Activated naive CD8-positive, alpha-beta T cell treated with anti-CD3 and anti-CD28 coated beads, Interleukin-2, amount 10 ng/mL, durations not matched to agents 7 days and 5 days (primary cell): Measurements from ENCODE around the gene ASCL5. TPM values are rescaled to one million over a fixed set of nuclear protein-coding genes. Genes with fewer than 3 reads are reported as not detected.

Source experiments
- ATAC-seq: fragments of 150-1000 bp; cut with Tn5 transposase; one replicate; pipeline ENCODE4 v1.10.0; 2021; ENCODE audit warnings: low read depth, moderate library complexity
- POLR2A ChIA-PET: fragments of 350-600 bp; sonication (Branson Sonifier 250); formaldehyde crosslinking; loops from one replicate; lab custom pipeline; 2021; ENCODE audit warnings: antibody characterized with exemption; lab: Charles Lee
- DNase-seq: peaks from one replicate; pipeline ENCODE4 v3.0.0; 2021
- H3K27ac Mint-ChIP-seq: one replicate; pipeline ENCODE4 v1.8.0; 2022; ENCODE audit warnings: mild to moderate bottlenecking, mixed read lengths
- H3K27me3 Mint-ChIP-seq: one replicate; pipeline ENCODE4 v1.8.0; 2022; ENCODE audit warnings: mild to moderate bottlenecking, moderate library complexity, mixed read lengths
- H3K36me3 Mint-ChIP-seq: one replicate; pipeline ENCODE4 v1.8.0; 2021; ENCODE audit warnings: mild to moderate bottlenecking, mixed read lengths
- H3K4me1 Mint-ChIP-seq: one replicate; pipeline ENCODE4 v1.8.0; 2021; ENCODE audit warnings: mixed read lengths
- H3K4me3 Mint-ChIP-seq: one replicate; pipeline ENCODE4 v1.8.0; 2022; ENCODE audit warnings: mild to moderate bottlenecking, moderate library complexity, mixed read lengths
- H3K9me3 Mint-ChIP-seq: one replicate; pipeline ENCODE4 v1.8.0; 2021; ENCODE audit warnings: mixed read lengths
- total RNA-seq, 2 experiments: library from RNA; stranded (reverse); gene quantifications; one replicate each; pipeline ENCODE4 v1.2.3, GENCODE V29; 2021

The ASCL5 gene
- total RNA-seq, 2 experiments from 2014 or later = not detected

- ATAC-seq = no peak
- no peaks in the 10 kb centered on the region for H3K9me3 Mint-ChIP-seq
- H3K4me3 Mint-ChIP-seq = no peak overlapping the region
- DNase-seq = no peak
- H3K27ac Mint-ChIP-seq = no peak overlapping the region
- H3K27me3 Mint-ChIP-seq = peaks cover 5% of the 10 kb centered on the region
- no peaks in the 10 kb centered on the region for H3K36me3 Mint-ChIP-seq
- H3K4me1 Mint-ChIP-seq = no peaks in the 10 kb centered on the region
- POLR2A ChIA-PET = no interaction called here
These were observed 37.4 kb downstream of the ASCL5 start for GRCh38 chr1:201089596-201089995.

DNA sequence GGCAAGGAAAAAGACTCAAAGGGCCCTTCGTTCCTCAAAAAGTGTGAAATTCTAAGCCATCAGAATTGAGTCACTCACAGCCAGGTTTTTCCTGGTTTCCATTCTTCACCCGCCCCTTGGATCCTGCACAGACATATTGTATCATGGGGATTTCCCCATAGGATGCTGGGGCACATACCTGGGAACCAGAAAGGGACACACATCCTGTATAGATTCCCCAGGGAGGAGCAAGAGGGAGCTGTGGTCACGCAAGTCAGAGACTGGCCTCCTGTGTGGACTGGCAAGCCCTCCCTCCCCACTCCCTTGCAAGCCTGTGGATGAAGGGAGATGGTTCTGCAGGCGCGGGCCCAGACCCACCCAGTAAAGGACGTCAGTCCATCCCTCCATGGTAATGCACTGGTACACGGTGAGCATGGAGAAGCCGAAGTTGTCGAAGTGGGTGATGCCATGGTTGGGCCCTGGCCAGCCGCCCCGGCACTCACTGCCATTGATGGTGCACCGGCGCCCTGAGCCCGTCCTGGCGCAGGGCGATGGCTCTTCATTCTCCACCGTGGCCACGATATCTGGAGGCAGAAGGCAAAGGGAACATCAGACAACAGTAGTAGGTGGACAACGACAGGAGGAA lies 38.0 kb downstream of the ASCL5 start:
- no peak overlapping the region for H3K4me3 Mint-ChIP-seq
- ATAC-seq (no peak), DNase-seq (no peak)
- H3K9me3 Mint-ChIP-seq = no peaks in the 10 kb centered on the region
- H3K27me3 Mint-ChIP-seq = peaks cover 7% of the 10 kb centered on the region
- no peaks in the 10 kb centered on the region for H3K4me1 Mint-ChIP-seq
- no peak overlapping the region for H3K27ac Mint-ChIP-seq
- no peaks in the 10 kb centered on the region for H3K36me3 Mint-ChIP-seq
- POLR2A ChIA-PET = no interaction called here

DNA sequence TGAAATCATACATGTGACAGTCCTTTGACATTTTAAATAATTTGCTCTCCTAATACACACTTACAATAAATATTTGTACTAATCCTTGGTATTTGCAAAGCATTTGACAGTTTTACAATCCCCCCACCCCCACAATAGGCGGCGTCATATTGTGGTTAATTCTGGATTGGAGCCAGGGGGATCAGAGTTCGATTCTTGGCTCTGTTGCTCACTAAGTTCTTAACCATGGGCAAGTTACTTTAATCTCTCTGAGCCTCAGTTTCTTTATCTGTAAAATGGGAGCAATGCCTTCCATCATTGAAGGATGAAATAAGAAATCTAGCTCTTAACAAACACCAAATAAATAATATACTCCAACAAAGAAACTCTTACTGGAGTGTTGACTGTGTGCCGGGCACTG lies 38.6 kb downstream of the ASCL5 start:
- POLR2A ChIA-PET = no interaction called here
- H3K36me3 Mint-ChIP-seq = no peaks in the 10 kb centered on the region
- H3K27ac Mint-ChIP-seq = no peak overlapping the region
- H3K9me3 Mint-ChIP-seq = no peaks in the 10 kb centered on the region
- H3K27me3 Mint-ChIP-seq = peaks cover 9% of the 10 kb centered on the region
- ATAC-seq = no peak
- DNase-seq = no peak
- no peaks in the 10 kb centered on the region for H3K4me1 Mint-ChIP-seq
- no peak overlapping the region for H3K4me3 Mint-ChIP-seq

- DNase-seq = peak; percentile 50
- no peaks in the 10 kb centered on the region for H3K9me3 Mint-ChIP-seq
- POLR2A ChIA-PET = no interaction called here
- H3K27me3 Mint-ChIP-seq = peaks cover 7% of the 10 kb centered on the region
- ATAC-seq = peak; percentile 77
- no peak overlapping the region for H3K27ac Mint-ChIP-seq
- H3K36me3 Mint-ChIP-seq = no peaks in the 10 kb centered on the region
- H3K4me3 Mint-ChIP-seq = no peak overlapping the region
- no peaks in the 10 kb centered on the region for H3K4me1 Mint-ChIP-seq
These were observed 40.9 kb downstream of the ASCL5 start for GRCh38 chr1:201085902-201086735.

DNA sequence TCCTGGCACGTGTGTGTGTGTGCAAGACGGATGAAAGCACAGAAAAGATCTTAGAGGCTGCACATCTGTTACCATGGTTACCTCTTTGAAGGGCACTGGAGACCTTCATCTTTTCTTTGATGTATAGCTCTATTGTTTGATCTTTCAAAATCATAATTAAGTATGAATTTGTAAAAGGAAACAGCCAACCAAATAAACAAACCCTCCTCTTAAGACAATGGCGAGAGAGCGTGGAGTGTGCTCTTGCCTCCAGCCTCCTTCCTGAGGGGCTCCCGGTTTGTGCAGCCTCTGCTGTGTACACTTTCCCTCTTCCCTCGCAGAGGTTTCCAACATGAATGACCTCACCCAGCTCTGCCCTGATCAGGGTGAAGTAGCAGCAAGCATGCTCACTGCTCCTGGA lies 42.7 kb downstream of the ASCL5 start:
- DNase-seq (no peak), ATAC-seq (no peak)
- Mint-ChIP-seq H3K9me3 (no peaks in the 10 kb centered on the region), H3K27ac (no peak overlapping the region), H3K4me1 (no peaks in the 10 kb centered on the region), H3K36me3 (no peaks in the 10 kb centered on the region), H3K4me3 (no peak overlapping the region), H3K27me3 (peaks cover 12% of the 10 kb centered on the region)
- POLR2A ChIA-PET = no interaction called here

DNA sequence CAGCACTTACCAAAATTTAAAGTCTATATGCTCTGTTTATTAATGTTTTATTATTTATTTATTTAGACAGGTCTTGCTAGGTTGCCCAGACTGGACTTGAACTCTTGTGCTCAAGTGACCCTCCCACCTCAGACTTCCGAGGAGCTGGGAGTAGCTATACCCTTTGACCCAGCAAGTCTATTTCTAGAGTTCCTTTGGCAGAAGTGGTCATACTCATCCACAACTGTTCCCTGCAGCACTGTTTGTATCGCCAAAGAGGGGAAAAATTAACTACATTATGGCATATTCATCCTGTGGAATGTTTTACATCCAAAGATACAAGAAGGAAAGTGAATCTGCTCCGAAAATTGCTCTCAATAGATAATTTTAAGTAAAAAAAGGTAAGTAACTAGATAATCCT lies 43.2 kb downstream of the ASCL5 start:
- no peaks in the 10 kb centered on the region for H3K9me3 Mint-ChIP-seq
- H3K27ac Mint-ChIP-seq = no peak overlapping the region
- no peaks in the 10 kb centered on the region for H3K36me3 Mint-ChIP-seq
- no peak for DNase-seq
- no peak for ATAC-seq
- H3K27me3 Mint-ChIP-seq = peaks cover 12% of the 10 kb centered on the region
- no peak overlapping the region for H3K4me3 Mint-ChIP-seq
- POLR2A ChIA-PET = no interaction called here
- no peaks in the 10 kb centered on the region for H3K4me1 Mint-ChIP-seq

GRCh38 chr1:201080135-201080534 lies 46.8 kb downstream of the ASCL5 start:
- no peak for DNase-seq
- Mint-ChIP-seq H3K27me3 (peaks cover 12% of the 10 kb centered on the region), H3K4me3 (no peak overlapping the region), H3K9me3 (no peaks in the 10 kb centered on the region), H3K4me1 (no peaks in the 10 kb centered on the region), H3K36me3 (no peaks in the 10 kb centered on the region), H3K27ac (no peak overlapping the region)
- ATAC-seq = no peak
- POLR2A ChIA-PET = no interaction called here

DNA sequence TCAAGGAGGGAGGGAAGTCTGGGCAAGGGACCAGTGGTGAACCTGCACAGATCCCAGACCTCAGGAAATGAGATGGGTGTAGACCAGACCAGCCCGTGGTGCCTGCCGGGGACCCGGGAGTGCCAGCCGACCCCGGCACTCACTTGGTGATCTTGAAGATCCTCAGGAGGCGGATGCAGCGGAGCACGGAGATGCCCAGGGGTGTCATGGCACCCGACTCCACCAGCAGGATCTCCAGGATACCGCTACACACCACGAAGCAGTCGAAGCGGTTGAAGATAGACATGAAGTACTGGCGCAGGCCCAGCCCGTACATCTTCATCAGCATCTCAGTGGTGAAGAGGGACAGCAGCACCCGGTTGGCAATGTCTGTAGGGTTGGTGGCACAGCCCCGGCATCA lies 49.2 kb downstream of the ASCL5 start:
- no peaks in the 10 kb centered on the region for H3K9me3 Mint-ChIP-seq
- no peak overlapping the region for H3K27ac Mint-ChIP-seq
- H3K4me1 Mint-ChIP-seq = no peaks in the 10 kb centered on the region
- peaks cover 8% of the 10 kb centered on the region for H3K27me3 Mint-ChIP-seq
- POLR2A ChIA-PET = no interaction called here
- DNase-seq (no peak), ATAC-seq (no peak)
- no peaks in the 10 kb centered on the region for H3K36me3 Mint-ChIP-seq
- no peak overlapping the region for H3K4me3 Mint-ChIP-seq

- DNase-seq = no peak
- POLR2A ChIA-PET = no interaction called here
- no peak overlapping the region for H3K4me3 Mint-ChIP-seq
- ATAC-seq = no peak
- H3K4me1 Mint-ChIP-seq = no peaks in the 10 kb centered on the region
- no peaks in the 10 kb centered on the region for H3K9me3 Mint-ChIP-seq
- H3K36me3 Mint-ChIP-seq = no peaks in the 10 kb centered on the region
- peaks cover 9% of the 10 kb centered on the region for H3K27me3 Mint-ChIP-seq
- H3K27ac Mint-ChIP-seq = no peak overlapping the region
These were observed 49.9 kb downstream of the ASCL5 start for GRCh38 chr1:201077116-201077515.

DNA sequence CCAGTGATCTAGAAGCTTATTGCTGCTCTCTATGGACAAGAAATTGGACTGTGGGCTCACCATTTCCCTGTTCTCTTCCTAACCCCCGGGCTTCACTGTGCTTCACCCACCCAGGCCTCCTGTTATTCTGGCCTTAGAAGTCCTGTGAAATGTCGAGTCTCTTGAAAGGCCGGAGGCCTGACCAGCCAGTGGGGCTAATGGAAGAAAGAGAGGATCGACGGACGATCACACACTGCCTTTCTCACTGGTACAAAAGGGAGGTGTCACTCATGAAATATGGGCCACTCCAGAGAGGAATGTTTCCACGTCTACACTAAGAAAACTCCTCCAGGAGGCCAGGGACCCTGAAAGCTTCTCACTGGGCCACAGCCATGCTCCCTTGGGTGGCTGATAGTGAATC lies 50.9 kb downstream of the ASCL5 start:
- Mint-ChIP-seq H3K4me1 (peaks cover 7% of the 10 kb centered on the region), H3K9me3 (no peaks in the 10 kb centered on the region), H3K4me3 (no peak overlapping the region), H3K27me3 (peaks cover 9% of the 10 kb centered on the region), H3K36me3 (no peaks in the 10 kb centered on the region), H3K27ac (no peak overlapping the region)
- ATAC-seq = no peak
- POLR2A ChIA-PET = no interaction called here
- DNase-seq = no peak

DNA sequence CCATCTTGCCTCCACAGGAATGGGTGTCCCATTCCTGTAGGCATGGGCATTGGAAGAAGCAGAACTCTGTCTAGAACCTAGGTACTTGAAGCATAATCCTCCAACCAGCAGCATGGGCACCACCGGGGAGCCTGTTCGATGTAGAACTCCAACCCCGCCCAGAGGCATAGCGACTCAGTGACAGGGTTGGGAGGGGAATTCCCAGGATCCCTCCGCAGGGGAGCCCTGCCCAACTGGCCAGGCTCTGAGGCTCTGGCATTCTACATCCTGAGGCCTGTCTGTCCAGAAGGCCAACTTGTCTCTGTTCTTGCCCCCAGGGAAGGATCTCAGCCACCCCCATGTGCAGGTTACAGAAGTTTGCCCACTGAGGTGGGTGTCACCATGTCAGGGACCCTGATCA lies 53.0 kb downstream of the ASCL5 start:
- POLR2A ChIA-PET = no interaction called here
- no peaks in the 10 kb centered on the region for H3K9me3 Mint-ChIP-seq

DNA sequence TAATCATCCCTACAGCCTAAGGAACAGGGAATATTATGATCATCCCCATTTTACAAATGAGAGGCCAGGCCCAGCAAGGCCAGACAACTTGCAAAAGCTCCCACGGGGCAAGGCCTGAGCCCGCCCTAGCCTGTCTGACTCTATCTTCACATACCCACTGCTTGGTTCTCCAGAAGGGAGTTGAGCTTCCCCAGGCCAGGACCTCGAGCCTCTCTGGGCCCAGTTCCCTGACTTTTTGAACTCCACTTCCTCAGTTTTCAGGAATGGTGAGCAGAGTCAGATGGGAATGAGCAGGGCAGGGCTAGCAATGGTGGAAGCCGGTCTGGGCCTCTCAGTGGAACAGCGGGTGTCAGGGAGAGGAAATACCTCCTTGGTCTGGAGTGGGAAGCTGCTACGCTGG lies 54.1 kb downstream of the ASCL5 start:
- Mint-ChIP-seq H3K4me3 (no peak overlapping the region), H3K9me3 (no peaks in the 10 kb centered on the region), H3K36me3 (no peaks in the 10 kb centered on the region), H3K27ac (no peak overlapping the region), H3K27me3 (peaks cover 4% of the 10 kb centered on the region), H3K4me1 (peaks cover 7% of the 10 kb centered on the region)
- POLR2A ChIA-PET = no interaction called here
- DNase-seq = no peak
- no peak for ATAC-seq

More for the DNA sequence above, 53.0 kb downstream of the ASCL5 start:
- Mint-ChIP-seq H3K36me3 (no peaks in the 10 kb centered on the region), H3K4me3 (no peak overlapping the region), H3K27ac (no peak overlapping the region), H3K4me1 (peaks cover 7% of the 10 kb centered on the region), H3K27me3 (peaks cover 4% of the 10 kb centered on the region)
- ATAC-seq (no peak), DNase-seq (no peak)

DNA sequence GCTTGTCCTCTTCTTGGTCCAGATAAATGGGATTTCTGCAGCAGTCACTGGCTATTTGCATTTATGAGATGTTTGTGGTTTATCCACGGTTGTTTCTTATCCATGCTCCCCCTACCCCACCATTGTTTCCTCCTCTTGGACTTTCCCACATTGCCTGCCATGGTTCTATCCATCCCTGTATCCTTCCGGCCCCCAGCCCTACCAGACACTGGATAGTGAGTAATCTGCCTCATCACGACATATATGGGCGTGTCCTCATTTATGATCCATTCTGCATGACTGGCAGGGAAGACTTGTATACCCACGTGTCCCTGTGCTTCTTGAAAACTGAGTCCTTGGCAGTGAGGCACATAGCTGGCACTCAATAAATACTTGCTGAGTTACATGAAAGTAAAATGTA lies 54.8 kb downstream of the ASCL5 start:
- H3K27ac Mint-ChIP-seq = no peak overlapping the region
- no peak overlapping the region for H3K4me3 Mint-ChIP-seq
- no peak for DNase-seq
- POLR2A ChIA-PET = no interaction called here
- ATAC-seq = no peak
- no peaks in the 10 kb centered on the region for H3K9me3 Mint-ChIP-seq
- peaks cover 7% of the 10 kb centered on the region for H3K4me1 Mint-ChIP-seq
- peaks cover 4% of the 10 kb centered on the region for H3K27me3 Mint-ChIP-seq
- no peaks in the 10 kb centered on the region for H3K36me3 Mint-ChIP-seq

- H3K4me1 Mint-ChIP-seq = peaks cover 7% of the 10 kb centered on the region
- DNase-seq (no peak), ATAC-seq (no peak)
- H3K27ac Mint-ChIP-seq = no peak overlapping the region
- H3K27me3 Mint-ChIP-seq = peaks cover 2% of the 10 kb centered on the region
- no peak overlapping the region for H3K4me3 Mint-ChIP-seq
- POLR2A ChIA-PET = no interaction called here
- no peaks in the 10 kb centered on the region for H3K9me3 Mint-ChIP-seq
- no peaks in the 10 kb centered on the region for H3K36me3 Mint-ChIP-seq
These were observed 57.3 kb downstream of the ASCL5 start for GRCh38 chr1:201069636-201070035.
